SK-N-SH treated with all-trans-retinoic acid at 6 μM for 48 hours (cell line): ENCODE measurements around the gene LYPD5.
"Not testable (repeated sequence)": the region's sequence is repeated elsewhere in the genome, so short reads cannot be mapped to it uniquely, and the experiment has no call there.

Source experiments
- ATAC-seq: fragments of 200-7000 bp; cut with Tn5 transposase; 3 replicates; pipeline ENCODE4 v1.9.1; 2020; ENCODE audit warnings: mild to moderate bottlenecking, moderate library complexity
- ARNTL ChIP-seq: fragments of 450-650 bp; formaldehyde crosslinking; IDR thresholded peaks from 2 replicates; pipeline ENCODE4 v1.5.0; 2020; ENCODE audit warnings: low read depth, mild to moderate bottlenecking, moderate library complexity, borderline replicate concordance
- BACH2 ChIP-seq: fragments of 250-450 bp; sonication (Bioruptor Pico); IDR thresholded peaks from 2 replicates; pipeline ENCODE4 v1.9.0; 2021; ENCODE audit warnings: mild to moderate bottlenecking, borderline replicate concordance
- CSDC2 ChIP-seq: fragments of 250-450 bp; sonication (Bioruptor Pico); IDR thresholded peaks from 2 replicates; pipeline ENCODE4 v1.5.0; 2020; ENCODE audit warnings: mild to moderate bottlenecking, moderate library complexity
- ESRRG ChIP-seq: fragments of 250-450 bp; sonication (Bioruptor Pico); IDR thresholded peaks from 2 replicates; pipeline ENCODE4 v1.6.1; 2021; ENCODE audit warnings: mild to moderate bottlenecking
- GLIS3 ChIP-seq: fragments of 250-450 bp; sonication (Bioruptor Pico); IDR thresholded peaks from 2 replicates; pipeline ENCODE4 v1.5.0; 2020; ENCODE audit warnings: mild to moderate bottlenecking, moderate library complexity
- ISL1 ChIP-seq: fragments of 250-450 bp; sonication (Bioruptor Pico); IDR thresholded peaks from 2 replicates; pipeline ENCODE4 v2.1.2; 2022; ENCODE audit warnings: mild to moderate bottlenecking, moderate library complexity
- OSR1 ChIP-seq: fragments of 250-450 bp; sonication (Bioruptor Pico); IDR thresholded peaks from 2 replicates; pipeline ENCODE4 v1.8.0; 2022; ENCODE audit warnings: moderate library complexity, mild to moderate bottlenecking, inconsistent platforms
- PATZ1 ChIP-seq: fragments of 250-450 bp; sonication (Bioruptor Pico); IDR thresholded peaks from 2 replicates; pipeline ENCODE4 v1.8.0; 2020; ENCODE audit warnings: mild to moderate bottlenecking, moderate library complexity, borderline replicate concordance
- PPARA ChIP-seq: fragments of 250-450 bp; sonication (Bioruptor Pico); IDR thresholded peaks from 2 replicates; pipeline ENCODE4 v1.5.0; 2020; ENCODE audit warnings: mild to moderate bottlenecking, borderline replicate concordance
- RARB ChIP-seq: fragments of 250-450 bp; sonication (Bioruptor Pico); IDR thresholded peaks from 2 replicates; pipeline ENCODE4 v1.8.0; 2021; ENCODE audit warnings: mild to moderate bottlenecking, moderate library complexity
- SNAI2 ChIP-seq: fragments of 250-450 bp; sonication (Bioruptor Pico); IDR thresholded peaks from 2 replicates; pipeline ENCODE4 v1.5.0; 2020; ENCODE audit warnings: mild to moderate bottlenecking, moderate library complexity
- TCF4 ChIP-seq: fragments of 250-450 bp; sonication (Bioruptor Pico); IDR thresholded peaks from 2 replicates; pipeline ENCODE4 v1.8.0; 2021; ENCODE audit warnings: mild to moderate bottlenecking, moderate library complexity, borderline replicate concordance
- TOX ChIP-seq: fragments of 250-450 bp; sonication (Bioruptor Pico); IDR thresholded peaks from 2 replicates; pipeline ENCODE4 v1.8.0; 2021; ENCODE audit warnings: mild to moderate bottlenecking, moderate library complexity, borderline replicate concordance
- TSHZ2 ChIP-seq: fragments of 250-450 bp; sonication (Bioruptor Pico); IDR thresholded peaks from 2 replicates; pipeline ENCODE4 v1.5.0; 2020; ENCODE audit warnings: mild to moderate bottlenecking, moderate library complexity
- ZC3H10 ChIP-seq: fragments of 250-450 bp; sonication (Bioruptor Pico); IDR thresholded peaks from 2 replicates; pipeline ENCODE4 v1.5.1; 2021; ENCODE audit warnings: mild to moderate bottlenecking, moderate library complexity
- ZFP3 ChIP-seq: fragments of 250-450 bp; sonication (Bioruptor Pico); IDR thresholded peaks from 2 replicates; pipeline ENCODE4 v1.5.0; 2020; ENCODE audit warnings: mild to moderate bottlenecking, moderate library complexity
- ZFP30 ChIP-seq: fragments of 450-650 bp; formaldehyde crosslinking; IDR thresholded peaks from 2 replicates; pipeline ENCODE4 v1.5.0; 2022; ENCODE audit warnings: mild to moderate bottlenecking, moderate library complexity
- ZNF70 ChIP-seq: fragments of 450-650 bp; formaldehyde crosslinking; IDR thresholded peaks from 2 replicates; pipeline ENCODE4 v1.5.0; 2020; ENCODE audit warnings: mild to moderate bottlenecking, moderate library complexity
- ZNF8 ChIP-seq: fragments of 450-650 bp; formaldehyde crosslinking; IDR thresholded peaks from 2 replicates; pipeline ENCODE4 v1.5.0; 2020; ENCODE audit warnings: mild to moderate bottlenecking, moderate library complexity
- TF ChIP-seq, protein P1 (sequence below): fragments of 250-450 bp; sonication (Bioruptor Pico); IDR thresholded peaks from 2 replicates; pipeline ENCODE4 v1.5.1; 2021; ENCODE audit warnings: mild to moderate bottlenecking, moderate library complexity
- TF ChIP-seq, protein P2 (sequence below): fragments of 250-450 bp; sonication (Bioruptor Pico); IDR thresholded peaks from 2 replicates; pipeline ENCODE4 v1.8.0; 2021; ENCODE audit warnings: low read depth, mild to moderate bottlenecking, moderate library complexity, borderline replicate concordance

LYPD5 gene

DNA sequence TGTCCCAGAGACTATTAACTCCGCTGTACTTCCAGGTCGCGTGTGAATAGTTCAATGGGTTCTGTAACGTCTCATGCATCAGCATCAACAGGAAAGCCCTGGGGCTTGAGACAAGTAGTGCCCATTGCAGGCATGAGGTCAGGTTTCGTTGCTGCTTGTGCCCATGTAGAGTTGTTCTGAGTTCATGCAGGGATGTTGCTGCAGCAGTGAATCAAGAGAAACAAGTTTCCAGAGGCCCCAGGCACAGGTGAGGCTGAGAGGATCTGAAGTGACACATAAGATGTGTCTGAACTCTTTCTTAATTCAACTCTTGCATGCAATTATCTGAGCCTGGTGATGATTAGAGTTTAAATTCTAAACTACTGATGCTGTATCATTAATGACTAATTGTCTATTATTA lies 16.3 kb upstream of the LYPD5 start:
- TF ChIP-seq SNAI2 (CRISPR knock-in tag) (no peak), ZNF8 (CRISPR knock-in tag) (no peak), BACH2 (CRISPR knock-in tag) (no peak), PATZ1 (no peak), CSDC2 (no peak), ZNF70 (CRISPR knock-in tag) (no peak), ZC3H10 (CRISPR knock-in tag) (no peak), TCF4 (CRISPR knock-in tag) (no peak), ARNTL (CRISPR knock-in tag) (no peak), OSR1 (no peak), ZFP30 (no peak)

GRCh38 chr19:43817454-43817853 lies 15.2 kb upstream of the LYPD5 start:
- ATAC-seq: not testable (repeated sequence)

More for the DNA sequence above, 16.3 kb upstream of the LYPD5 start:
- no peak for ATAC-seq

- no peak for ATAC-seq
- TF ChIP-seq TCF4 (CRISPR knock-in tag): no peak
- TF ChIP-seq ARNTL (CRISPR knock-in tag): no peak
- no peak for TF ChIP-seq ESRRG (CRISPR knock-in tag)
- no peak for TF ChIP-seq CSDC2
- TF ChIP-seq PPARA: no peak
- TF ChIP-seq SNAI2 (CRISPR knock-in tag): no peak
- no peak for TF ChIP-seq ZFP3 (CRISPR knock-in tag)
- TF ChIP-seq, protein P1, sequence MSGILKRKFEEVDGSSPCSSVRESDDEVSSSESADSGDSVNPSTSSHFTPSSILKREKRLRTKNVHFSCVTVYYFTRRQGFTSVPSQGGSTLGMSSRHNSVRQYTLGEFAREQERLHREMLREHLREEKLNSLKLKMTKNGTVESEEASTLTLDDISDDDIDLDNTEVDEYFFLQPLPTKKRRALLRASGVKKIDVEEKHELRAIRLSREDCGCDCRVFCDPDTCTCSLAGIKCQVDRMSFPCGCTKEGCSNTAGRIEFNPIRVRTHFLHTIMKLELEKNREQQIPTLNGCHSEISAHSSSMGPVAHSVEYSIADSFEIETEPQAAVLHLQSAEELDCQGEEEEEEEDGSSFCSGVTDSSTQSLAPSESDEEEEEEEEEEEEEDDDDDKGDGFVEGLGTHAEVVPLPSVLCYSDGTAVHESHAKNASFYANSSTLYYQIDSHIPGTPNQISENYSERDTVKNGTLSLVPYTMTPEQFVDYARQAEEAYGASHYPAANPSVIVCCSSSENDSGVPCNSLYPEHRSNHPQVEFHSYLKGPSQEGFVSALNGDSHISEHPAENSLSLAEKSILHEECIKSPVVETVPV: no peak
- TF ChIP-seq ZC3H10 (CRISPR knock-in tag): no peak
- TF ChIP-seq TSHZ2: no peak
- no peak for TF ChIP-seq ISL1 (CRISPR knock-in tag)
- no peak for TF ChIP-seq RARB (CRISPR knock-in tag)
- no peak for TF ChIP-seq GLIS3
- TF ChIP-seq TOX (CRISPR knock-in tag): no peak
- TF ChIP-seq, protein P2, sequence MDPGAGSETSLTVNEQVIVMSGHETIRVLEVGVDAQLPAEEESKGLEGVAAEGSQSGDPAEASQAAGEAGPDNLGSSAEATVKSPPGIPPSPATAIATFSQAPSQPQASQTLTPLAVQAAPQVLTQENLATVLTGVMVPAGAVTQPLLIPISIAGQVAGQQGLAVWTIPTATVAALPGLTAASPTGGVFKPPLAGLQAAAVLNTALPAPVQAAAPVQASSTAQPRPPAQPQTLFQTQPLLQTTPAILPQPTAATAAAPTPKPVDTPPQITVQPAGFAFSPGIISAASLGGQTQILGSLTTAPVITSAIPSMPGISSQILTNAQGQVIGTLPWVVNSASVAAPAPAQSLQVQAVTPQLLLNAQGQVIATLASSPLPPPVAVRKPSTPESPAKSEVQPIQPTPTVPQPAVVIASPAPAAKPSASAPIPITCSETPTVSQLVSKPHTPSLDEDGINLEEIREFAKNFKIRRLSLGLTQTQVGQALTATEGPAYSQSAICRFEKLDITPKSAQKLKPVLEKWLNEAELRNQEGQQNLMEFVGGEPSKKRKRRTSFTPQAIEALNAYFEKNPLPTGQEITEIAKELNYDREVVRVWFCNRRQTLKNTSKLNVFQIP (CRISPR knock-in tag): no peak
- TF ChIP-seq, all 23 proteins: peak for 0
Observed at GRCh38 chr19:43814663-43815352, 12.6 kb upstream of the LYPD5 start.

GRCh38 chr19:43812688-43813087 lies 10.4 kb upstream of the LYPD5 start:
- TF ChIP-seq ZNF8 (CRISPR knock-in tag): no peak
- TF ChIP-seq GLIS3: no peak
- TF ChIP-seq BACH2 (CRISPR knock-in tag): no peak
- TF ChIP-seq TCF4 (CRISPR knock-in tag): no peak
- TF ChIP-seq SNAI2 (CRISPR knock-in tag): no peak
- TF ChIP-seq ZFP30: no peak
- TF ChIP-seq ESRRG (CRISPR knock-in tag): no peak
- no peak for TF ChIP-seq PPARA
- ATAC-seq: no peak
